Left lung (tissue), 10 donors: ENCODE data around the gene CMIP. TPM values are rescaled to one million over a fixed set of nuclear protein-coding genes. Genes with fewer than 3 reads are reported as not detected.

Experiments used
- ATAC-seq: fragments of 200-7000 bp; cut with Tn5 transposase; one replicate; pipeline ENCODE4 v1.9.1; 2020; ENCODE audit warnings: moderate library complexity
- DNase-seq, 4 donors: peaks; one replicate each; pipeline ENCODE4 v3.0.0-alpha.2; 2013 to 2020
- H3K27ac ChIP-seq, 2 donors: fragments of 200-600 bp; sonication (generic) in 1 of 2; one replicate each; pipeline versions ENCODE4 v1.5.0 to v1.8.0; 2020 to 2021
- H3K27me3 ChIP-seq, 2 donors: fragments of 200-600 bp; sonication (generic) in 1 of 2; one replicate each; pipeline versions ENCODE4 v1.5.0 to v1.8.0; 2020 to 2021
- H3K36me3 ChIP-seq, 2 donors: fragments of 200-600 bp; sonication (generic) in 1 of 2; one replicate each; pipeline versions ENCODE4 v1.5.0 to v1.8.0; 2020 to 2021
- H3K4me1 ChIP-seq, 2 donors: fragments of 200-600 bp; one replicate each; pipeline ENCODE4 v1.8.0; 2021
- H3K4me3 ChIP-seq, 2 donors: fragments of 200-600 bp; sonication (generic) in 1 of 2; one replicate each; pipeline versions ENCODE4 v1.5.0 to v1.8.0; 2020 to 2021; ENCODE audit warnings: mild to moderate bottlenecking in 1 of 2
- H3K9me3 ChIP-seq, 2 donors: fragments of 200-600 bp; sonication (generic) in 1 of 2; one replicate each; pipeline versions ENCODE4 v1.5.0 to v1.8.0; 2020 to 2021
- intact Hi-C, 2 donors: fragments of 100-400 bp; cut with DNase I; formaldehyde crosslinking; loops; one replicate each; pipeline versions ENCODE4 v1.11.2 to v1.14.2; 2022
- polyA plus RNA-seq, 6 donors: library from polyadenylated mRNA; unstranded; fragments of 120-200 nt; gene quantifications; one replicate each; pipeline ENCODE4 v1.2.1, GENCODE V29; 2013; ENCODE audit not compliant: insufficient read length in 6 of 6
- total RNA-seq, 2 donors: library from RNA; stranded (reverse); fragmentation: NEBNext Ultra II Directional; extraction: Animal tissue kit (Norgen Biotek cat#: 25700); gene quantifications; one replicate each; pipeline ENCODE4 v1.2.1, GENCODE V29; 2021
- TF ChIP-seq, protein P1 (sequence below), 2 donors: fragments of 200-600 bp; sonication (generic) in 1 of 2; IDR thresholded peaks; one replicate each; pipeline versions ENCODE4 v1.5.0 to v1.8.0; 2021; ENCODE audit warnings: antibody characterized with exemption in 2 of 2
- donor health status: DM: no; HTN: yes; CAD: no.
- donor health status: DM: no; HTN: no; CAD: no.

The CMIP gene
- total and polyA plus RNA-seq, 8 donors = 35.3 to 55.8 (median 40.4) TPM

DNA sequence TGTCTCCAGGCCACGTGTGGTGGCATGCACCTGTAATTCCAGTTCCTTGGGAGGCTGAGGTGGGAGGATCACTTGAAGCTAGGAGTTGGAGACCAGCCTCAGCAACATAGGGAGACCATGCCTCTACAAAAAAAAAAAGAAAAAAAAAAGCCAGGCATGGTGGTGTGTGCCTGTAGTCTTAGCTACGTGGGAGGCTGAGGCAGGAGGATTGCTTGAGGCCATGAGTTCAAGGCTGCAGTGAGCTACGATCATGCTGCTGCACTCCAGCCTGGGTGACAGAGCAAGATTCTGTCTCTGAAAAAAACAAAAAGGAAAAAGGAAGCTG is 103.9 kb downstream of the CMIP start:
- TF ChIP-seq, protein P1, sequence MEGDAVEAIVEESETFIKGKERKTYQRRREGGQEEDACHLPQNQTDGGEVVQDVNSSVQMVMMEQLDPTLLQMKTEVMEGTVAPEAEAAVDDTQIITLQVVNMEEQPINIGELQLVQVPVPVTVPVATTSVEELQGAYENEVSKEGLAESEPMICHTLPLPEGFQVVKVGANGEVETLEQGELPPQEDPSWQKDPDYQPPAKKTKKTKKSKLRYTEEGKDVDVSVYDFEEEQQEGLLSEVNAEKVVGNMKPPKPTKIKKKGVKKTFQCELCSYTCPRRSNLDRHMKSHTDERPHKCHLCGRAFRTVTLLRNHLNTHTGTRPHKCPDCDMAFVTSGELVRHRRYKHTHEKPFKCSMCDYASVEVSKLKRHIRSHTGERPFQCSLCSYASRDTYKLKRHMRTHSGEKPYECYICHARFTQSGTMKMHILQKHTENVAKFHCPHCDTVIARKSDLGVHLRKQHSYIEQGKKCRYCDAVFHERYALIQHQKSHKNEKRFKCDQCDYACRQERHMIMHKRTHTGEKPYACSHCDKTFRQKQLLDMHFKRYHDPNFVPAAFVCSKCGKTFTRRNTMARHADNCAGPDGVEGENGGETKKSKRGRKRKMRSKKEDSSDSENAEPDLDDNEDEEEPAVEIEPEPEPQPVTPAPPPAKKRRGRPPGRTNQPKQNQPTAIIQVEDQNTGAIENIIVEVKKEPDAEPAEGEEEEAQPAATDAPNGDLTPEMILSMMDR (IDR thresholded peaks at IDR 0.05) = no peak
- intact Hi-C loops = no loop called here
- Histone ChIP-seq H3K36me3 (no peaks in the 10 kb centered on the region), H3K27ac (no peak overlapping the region), H3K4me1 (peaks cover 24 to 95% of the 10 kb centered on the region in 2 donors), H3K27me3 (no peaks in the 10 kb centered on the region), H3K9me3 (no peaks in the 10 kb centered on the region), H3K4me3 (no peak overlapping the region)
- DNase-seq (no peak), ATAC-seq (no peak)

DNA sequence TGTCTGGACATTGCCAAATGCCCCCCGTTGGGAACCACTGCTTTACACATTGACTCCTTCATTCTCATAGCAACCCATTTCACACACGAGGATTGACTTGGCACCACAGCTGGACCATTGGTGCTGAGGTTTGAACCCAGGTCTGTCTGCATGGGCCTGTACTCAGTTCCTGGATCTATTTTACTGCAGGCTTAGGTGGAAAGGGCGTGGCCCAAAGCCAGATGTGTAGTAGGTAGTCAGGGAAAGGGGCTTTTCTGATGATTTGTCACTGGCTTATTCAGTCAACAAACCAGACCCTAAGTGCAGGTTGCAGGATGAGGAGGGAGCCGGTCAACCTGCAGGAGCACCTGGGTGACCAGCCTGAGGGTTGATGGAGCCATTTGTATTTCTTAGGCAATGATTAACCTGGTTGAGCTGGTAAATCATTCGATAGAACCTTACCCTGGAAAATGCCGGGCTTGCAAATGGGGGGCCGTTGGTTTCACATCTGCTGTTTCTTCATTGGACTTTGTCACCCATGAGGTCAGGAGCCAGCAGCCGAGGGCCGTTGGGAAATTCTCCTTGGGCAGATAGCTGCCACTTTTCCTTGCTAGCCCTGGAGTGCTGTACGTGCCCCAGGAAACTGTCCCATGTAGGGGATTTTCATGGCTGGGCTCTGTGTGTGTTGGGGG is 104.4 kb downstream of the CMIP start:
- ATAC-seq (no peak), DNase-seq (no peak)
- Histone ChIP-seq H3K36me3 (no peaks in the 10 kb centered on the region), H3K4me1 (peaks cover 24 to 95% of the 10 kb centered on the region in 2 donors), H3K27me3 (no peaks in the 10 kb centered on the region), H3K27ac (no peak overlapping the region), H3K9me3 (no peaks in the 10 kb centered on the region), H3K4me3 (no peak overlapping the region)
- intact Hi-C loops = no loop called here
- TF ChIP-seq, protein P1 (IDR thresholded peaks at IDR 0.05) = no peak

DNA sequence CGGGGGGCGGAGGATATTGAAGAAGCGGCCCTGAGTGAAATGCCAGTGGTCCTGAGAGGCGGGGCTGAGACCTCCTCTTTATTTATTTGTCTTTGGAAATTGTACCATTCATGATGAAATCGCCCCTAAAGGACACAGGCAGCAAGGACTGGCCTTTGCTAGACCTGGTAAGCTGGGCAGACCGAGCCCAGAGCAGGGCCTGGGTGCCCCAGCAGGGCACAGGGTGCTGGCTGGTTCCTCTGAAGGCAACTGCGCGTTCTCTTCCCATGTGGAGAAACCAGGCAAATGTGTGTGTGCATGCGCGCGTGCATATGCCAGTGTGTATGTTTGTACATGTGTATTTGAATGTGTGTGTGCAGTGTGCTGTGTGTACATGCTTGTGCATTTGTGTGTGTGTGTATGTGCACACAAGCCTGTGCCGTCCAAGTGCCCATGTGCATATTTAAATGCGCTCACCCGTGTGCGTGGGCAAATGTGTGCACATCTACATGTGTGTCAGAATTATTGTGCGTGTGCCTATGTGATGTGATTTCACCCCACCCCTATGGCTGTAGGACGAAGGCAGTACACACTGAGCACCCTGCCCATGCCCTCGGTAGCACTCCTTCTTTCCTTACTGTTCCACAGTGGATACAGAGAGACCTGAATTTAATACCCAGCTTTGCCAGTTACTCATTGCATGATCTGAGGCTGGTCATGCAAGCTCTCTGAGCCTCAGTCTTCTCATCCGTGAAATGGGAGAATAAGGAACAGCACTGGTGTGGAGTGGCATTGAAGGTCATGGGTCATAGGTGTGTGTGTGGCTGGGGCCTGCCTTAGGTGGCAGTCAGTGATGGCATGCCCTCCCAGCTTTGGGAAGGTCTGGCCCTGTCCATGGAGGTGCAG is 105.2 kb downstream of the CMIP start:
- peaks cover 19 to 94% of the 10 kb centered on the region in 2 donors for H3K4me1 ChIP-seq
- ATAC-seq (no peak), DNase-seq (no peak)
- H3K36me3 ChIP-seq = no peaks in the 10 kb centered on the region
- H3K4me3 ChIP-seq = no peak overlapping the region
- H3K27ac ChIP-seq = no peak overlapping the region
- H3K27me3 ChIP-seq = no peaks in the 10 kb centered on the region
- intact Hi-C loops = no loop called here
- TF ChIP-seq, protein P1 (IDR thresholded peaks at IDR 0.05) = no peak
- H3K9me3 ChIP-seq = no peaks in the 10 kb centered on the region

DNA sequence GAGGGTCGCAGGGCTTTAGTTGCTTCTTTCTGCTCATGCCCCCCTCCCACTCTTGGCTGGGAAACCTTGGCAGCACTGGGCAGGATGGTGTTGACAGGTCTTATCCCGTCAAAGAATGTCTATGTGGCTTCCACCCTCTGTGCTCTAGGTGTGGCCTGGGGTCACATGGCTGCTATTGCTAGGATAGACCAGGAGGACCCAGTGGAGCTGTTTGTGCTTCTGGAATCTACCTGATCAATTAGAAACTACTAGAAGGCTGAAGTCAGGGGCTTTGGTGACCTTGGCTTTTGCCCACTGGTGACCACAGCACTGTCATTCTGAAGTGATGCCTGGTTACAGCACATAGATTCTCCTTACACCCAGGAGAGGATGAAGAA is 105.8 kb downstream of the CMIP start:
- Histone ChIP-seq H3K36me3 (no peaks in the 10 kb centered on the region), H3K27ac (no peak overlapping the region), H3K9me3 (no peaks in the 10 kb centered on the region), H3K4me3 (no peak overlapping the region), H3K4me1 (peaks cover 15 to 94% of the 10 kb centered on the region in 2 donors), H3K27me3 (no peaks in the 10 kb centered on the region)
- no peak for ATAC-seq
- TF ChIP-seq, protein P1 (IDR thresholded peaks at IDR 0.05) = no peak
- intact Hi-C loops = no loop called here
- no peak for DNase-seq

DNA sequence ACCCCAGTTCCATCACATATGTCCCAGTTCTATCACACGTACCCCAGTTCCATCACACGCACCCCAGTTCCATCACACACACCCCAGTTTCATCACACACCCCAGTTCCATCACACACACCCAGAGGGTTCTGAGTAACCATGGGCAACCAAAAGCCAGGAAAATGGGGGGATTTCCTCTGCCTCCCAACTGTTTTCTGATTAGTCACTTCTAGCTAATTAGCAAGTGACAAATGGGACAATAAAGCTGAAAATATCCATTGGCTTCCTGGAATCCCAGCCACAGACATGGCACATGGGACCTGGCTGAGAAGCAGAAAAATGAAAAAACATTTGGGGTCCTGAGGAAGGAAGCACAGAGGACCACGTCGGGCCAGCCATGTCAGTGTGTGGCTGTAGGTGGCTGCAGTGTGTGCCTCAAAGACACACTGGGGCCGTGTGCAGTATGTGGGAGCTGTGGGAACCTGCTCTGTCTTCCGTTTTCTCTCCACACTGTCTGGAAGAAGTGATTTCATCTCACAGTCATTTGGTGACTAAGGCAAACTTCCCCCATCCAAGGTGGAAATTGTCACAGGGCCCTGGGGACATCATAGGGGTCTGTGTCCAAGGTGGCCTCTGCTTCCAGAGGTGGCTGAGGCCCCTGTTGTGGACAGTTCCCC is 106.7 kb downstream of the CMIP start:
- TF ChIP-seq, protein P1 (IDR thresholded peaks at IDR 0.05) = no peak
- no peaks in the 10 kb centered on the region for H3K27me3 ChIP-seq
- intact Hi-C loops = no loop called here
- H3K27ac ChIP-seq = peak overlapping the region in 1 of 2 donors; percentile 51
- no peak overlapping the region for H3K4me3 ChIP-seq
- H3K9me3 ChIP-seq = no peaks in the 10 kb centered on the region
- no peaks in the 10 kb centered on the region for H3K36me3 ChIP-seq
- DNase-seq (no peak), ATAC-seq (peak; percentile 54)
- H3K4me1 ChIP-seq = peaks cover 15 to 87% of the 10 kb centered on the region in 2 donors
